Mesenchymal stem cell (in vitro differentiated cells and primary cell): ENCODE results near the gene ABTB2.
A peak's percentile ranks its signal among the peaks of the same experiment; 100 is the strongest.

Source experiments
- DNase-seq: peaks from one replicate; pipeline ENCODE4 v3.0.0-alpha.2; 2013
- H2AFZ ChIP-seq: one replicate; pipeline ENCODE4 v1.6.1; 2013; ENCODE audit warnings: low read depth, mild to moderate bottlenecking, control low read depth, inconsistent platforms, low read length, moderate library complexity
- H2AK5ac ChIP-seq: 2 replicates; pipeline ENCODE4 v1.6.1; 2013; ENCODE audit warnings: low read length, moderate library complexity, mild to moderate bottlenecking, inconsistent platforms; ENCODE audit not compliant: severe bottlenecking
- H2BK120ac ChIP-seq: one replicate; pipeline ENCODE4 v1.6.1; 2013; ENCODE audit warnings: low read depth, mild to moderate bottlenecking, inconsistent platforms, low read length, moderate library complexity
- H2BK12ac ChIP-seq, 2 experiments: one replicate each; pipeline ENCODE4 v1.6.1; 2013; ENCODE audit warnings: inconsistent platforms in 2 of 2, low read length in 2 of 2, mild to moderate bottlenecking in 2 of 2, moderate library complexity in 2 of 2, control low read depth in 1 of 2
- H2BK15ac ChIP-seq: one replicate; pipeline ENCODE4 v1.6.1; 2013; ENCODE audit warnings: mild to moderate bottlenecking, low read depth, inconsistent platforms; ENCODE audit not compliant: poor library complexity, severe bottlenecking
- H2BK5ac ChIP-seq: 2 replicates; pipeline ENCODE4 v1.6.1; 2013; ENCODE audit warnings: low read depth, mild to moderate bottlenecking, low read length, control low read depth, inconsistent platforms; ENCODE audit not compliant: poor library complexity, severe bottlenecking
- H3K14ac ChIP-seq, 2 experiments: one replicate each; pipeline ENCODE4 v1.6.1; 2013; ENCODE audit warnings: inconsistent platforms in 2 of 2, low read length in 2 of 2, control low read depth in 1 of 2, mild to moderate bottlenecking in 1 of 2, moderate library complexity in 1 of 2
- H3K18ac ChIP-seq, 2 experiments: one replicate each; pipeline ENCODE4 v1.6.1; 2013; ENCODE audit warnings: inconsistent platforms in 2 of 2, low read length in 2 of 2, control low read depth in 1 of 2, low read depth in 1 of 2, mild to moderate bottlenecking in 1 of 2
- H3K23ac ChIP-seq, 2 experiments: one replicate each; pipeline ENCODE4 v1.6.1; 2013; ENCODE audit warnings: inconsistent platforms in 2 of 2, low read length in 2 of 2, mild to moderate bottlenecking in 2 of 2, moderate library complexity in 2 of 2, control low read depth in 1 of 2
- H3K27ac ChIP-seq: 2 replicates; pipeline ENCODE4 v1.5.1; 2013; ENCODE audit warnings: mild to moderate bottlenecking, moderate library complexity, low read length, control low read depth, inconsistent platforms; ENCODE audit not compliant: poor library complexity, severe bottlenecking
- H3K27me3 ChIP-seq, 2 experiments: 2 replicates each; pipeline versions ENCODE4 v1.6.1 to v1.7.0; 2013; ENCODE audit warnings: low read length in 2 of 2, mild to moderate bottlenecking in 2 of 2, moderate library complexity in 2 of 2, control low read depth in 1 of 2, inconsistent platforms in 1 of 2; ENCODE audit not compliant: control insufficient read depth in 1 of 2, insufficient read depth in 1 of 2
- H3K36me3 ChIP-seq, 2 experiments: 2 replicates each; pipeline versions ENCODE4 v1.6.1 to v1.7.0; 2013; ENCODE audit warnings: low read length in 2 of 2, control low read depth in 1 of 2, inconsistent platforms in 1 of 2, low read depth in 1 of 2, mild to moderate bottlenecking in 1 of 2; ENCODE audit not compliant: insufficient read depth in 2 of 2, control insufficient read depth in 1 of 2
- H3K4ac ChIP-seq, 2 experiments: one replicate each; pipeline ENCODE4 v1.6.1; 2013; ENCODE audit warnings: inconsistent platforms in 2 of 2, low read length in 2 of 2, mild to moderate bottlenecking in 2 of 2, moderate library complexity in 2 of 2, control low read depth in 1 of 2, low read depth in 1 of 2
- H3K4me1 ChIP-seq: 2 replicates; pipeline ENCODE4 v1.6.1; 2013; ENCODE audit warnings: low read depth, low read length, control low read depth; ENCODE audit not compliant: control insufficient read depth, insufficient read depth
- H3K4me2 ChIP-seq: 2 replicates; pipeline ENCODE4 v1.6.1; 2013; ENCODE audit warnings: low read length, mild to moderate bottlenecking, inconsistent platforms; ENCODE audit not compliant: poor library complexity, severe bottlenecking
- H3K4me3 ChIP-seq, 2 experiments: 2 replicates each; pipeline versions ENCODE4 v1.5.1 to v1.7.0; 2013; ENCODE audit warnings: low read length in 2 of 2, mild to moderate bottlenecking in 2 of 2, control low read depth in 1 of 2, low read depth in 1 of 2; ENCODE audit not compliant: insufficient read depth in 1 of 2
- H3K79me1 ChIP-seq: replicated peaks from 2 replicates; pipeline ENCODE4 v1.6.1; 2013; ENCODE audit warnings: mild to moderate bottlenecking, control low read depth, low read length, inconsistent platforms; ENCODE audit not compliant: poor library complexity, severe bottlenecking
- H3K9ac ChIP-seq: 2 replicates; pipeline ENCODE4 v1.7.0; 2013; ENCODE audit warnings: mild to moderate bottlenecking, low read length, moderate library complexity
- H3K9me3 ChIP-seq: 2 replicates; pipeline ENCODE4 v1.7.0; 2013; ENCODE audit warnings: mild to moderate bottlenecking, low read length; ENCODE audit not compliant: control insufficient read depth
- H4K8ac ChIP-seq: one replicate; pipeline ENCODE4 v1.6.1; 2013; ENCODE audit warnings: inconsistent platforms, mild to moderate bottlenecking, low read length, moderate library complexity
- H4K91ac ChIP-seq: one replicate; pipeline ENCODE4 v1.6.1; 2013; ENCODE audit warnings: mild to moderate bottlenecking, low read length, inconsistent platforms
- WGBS: methylation state at CpG from one replicate; pipeline ENCODE4 v1.1.7; 2013; ENCODE audit warnings: mixed read lengths; 5-methylcytosine and 5-hydroxymethylcytosine counted together

Gene ABTB2

GRCh38 chr11:34382532-34383276 is 24.9 kb upstream of the ABTB2 start:
- no peak overlapping the region for H2BK15ac ChIP-seq
- 95% methylated on average over 3 of the region's 5 CpGs for WGBS
- H2AK5ac ChIP-seq: no peak overlapping the region

GRCh38 chr11:34381775-34382174 is 24.0 kb upstream of the ABTB2 start:
- no peak for DNase-seq
- no peak overlapping the region for H4K91ac ChIP-seq
- H2AFZ ChIP-seq: no peak overlapping the region
- no peak overlapping the region for H3K4ac ChIP-seq
- H3K36me3 ChIP-seq: no peaks in the 10 kb centered on the region
- H3K14ac ChIP-seq: no peak overlapping the region
- no peak overlapping the region for H2BK5ac ChIP-seq
- H2BK12ac ChIP-seq: no peak overlapping the region
- WGBS: 94% methylated on average over 1 of the region's 1 CpG
- H3K79me1 ChIP-seq: no peaks in the 10 kb centered on the region
- H3K27me3 ChIP-seq: no peaks in the 10 kb centered on the region
- no peak overlapping the region for H2BK120ac ChIP-seq
- H3K23ac ChIP-seq: no peak overlapping the region
- H3K4me1 ChIP-seq: no peaks in the 10 kb centered on the region
- H3K27ac ChIP-seq: no peak overlapping the region
- no peak overlapping the region for H3K4me2 ChIP-seq
- no peak overlapping the region for H3K18ac ChIP-seq
- H3K9ac ChIP-seq: no peak overlapping the region
- H4K8ac ChIP-seq: no peak overlapping the region
- no peak overlapping the region for H2BK15ac ChIP-seq
- H2AK5ac ChIP-seq: no peak overlapping the region
- H3K9me3 ChIP-seq: peaks cover 21% of the 10 kb centered on the region
- no peak overlapping the region for H3K4me3 ChIP-seq

More at GRCh38 chr11:34382532-34383276, 24.9 kb upstream of the ABTB2 start:
- no peak overlapping the region for H4K8ac ChIP-seq
- H3K18ac ChIP-seq: no peak overlapping the region
- H3K4me3 ChIP-seq: no peak overlapping the region
- no peak overlapping the region for H3K23ac ChIP-seq
- no peaks in the 10 kb centered on the region for H3K79me1 ChIP-seq
- no peaks in the 10 kb centered on the region for H3K27me3 ChIP-seq
- H3K4me1 ChIP-seq: no peaks in the 10 kb centered on the region
- H2AFZ ChIP-seq: no peak overlapping the region
- no peak overlapping the region for H3K4ac ChIP-seq
- peaks cover 12% of the 10 kb centered on the region for H3K9me3 ChIP-seq
- no peak overlapping the region for H3K27ac ChIP-seq
- H3K9ac ChIP-seq: no peak overlapping the region
- no peak overlapping the region for H3K4me2 ChIP-seq
- no peak overlapping the region for H2BK12ac ChIP-seq
- no peak overlapping the region for H4K91ac ChIP-seq
- no peaks in the 10 kb centered on the region for H3K36me3 ChIP-seq
- H2BK120ac ChIP-seq: no peak overlapping the region
- H3K14ac ChIP-seq: no peak overlapping the region
- no peak overlapping the region for H2BK5ac ChIP-seq
- no peak for DNase-seq

GRCh38 chr11:34380696-34381095 is 22.9 kb upstream of the ABTB2 start:
- Histone ChIP-seq H3K4ac (no peak overlapping the region), H2BK12ac (no peak overlapping the region), H2BK15ac (no peak overlapping the region), H3K4me1 (no peaks in the 10 kb centered on the region), H2BK5ac (no peak overlapping the region), H3K9me3 (peaks cover 31% of the 10 kb centered on the region), H3K36me3 (no peaks in the 10 kb centered on the region), H2AFZ (no peak overlapping the region), H3K23ac (no peak overlapping the region), H3K4me2 (no peak overlapping the region), H3K18ac (no peak overlapping the region), H2AK5ac (no peak overlapping the region), H3K79me1 (no peaks in the 10 kb centered on the region), H4K91ac (no peak overlapping the region), H4K8ac (no peak overlapping the region), H2BK120ac (no peak overlapping the region), H3K4me3 (no peak overlapping the region), H3K14ac (no peak overlapping the region), H3K9ac (no peak overlapping the region), H3K27me3 (no peaks in the 10 kb centered on the region), H3K27ac (no peak overlapping the region)
- peak; percentile 13 for DNase-seq
- WGBS: 6% methylated on average over 1 of the region's 2 CpGs

- Histone ChIP-seq H2AK5ac (no peak overlapping the region), H3K9ac (no peak overlapping the region), H3K4me3 (no peak overlapping the region), H4K8ac (no peak overlapping the region), H2BK5ac (no peak overlapping the region), H3K27me3 (no peaks in the 10 kb centered on the region), H2BK12ac (no peak overlapping the region), H3K27ac (no peak overlapping the region), H3K4me1 (no peaks in the 10 kb centered on the region), H2AFZ (no peak overlapping the region), H3K23ac (no peak overlapping the region), H3K18ac (no peak overlapping the region), H3K36me3 (no peaks in the 10 kb centered on the region), H3K79me1 (no peaks in the 10 kb centered on the region), H4K91ac (no peak overlapping the region), H3K4me2 (no peak overlapping the region), H3K14ac (no peak overlapping the region), H2BK120ac (no peak overlapping the region), H3K4ac (no peak overlapping the region), H2BK15ac (no peak overlapping the region), H3K9me3 (peaks cover 41% of the 10 kb centered on the region)
- no peak for DNase-seq
- WGBS: 71% methylated on average over 1 of the region's 1 CpG
These were observed 21.7 kb upstream of the ABTB2 start for GRCh38 chr11:34379539-34379938.
